Measurements from ENCODE around the gene TMEM179. TPM values are rescaled to one million over a fixed set of nuclear protein-coding genes. Genes with fewer than 3 reads are reported as not detected.

The TMEM179 gene
- total RNA-seq, 2 donors from 2014 or later = 2.6 to 9.6 TPM

- Histone ChIP-seq H3K27me3 (no peaks in the 10 kb centered on the region), H3K36me3 (replicated peaks in 1 of 2; ENCODE audit: insufficient read depth in 1 of 2, low read depth in 2 of 2) (no peaks in the 10 kb centered on the region), H3K4me1 (peaks cover 5% of the 10 kb centered on the region), H3K9me3 (no peaks in the 10 kb centered on the region), H3K27ac (no peak overlapping the region), H3K4me3 (no peak overlapping the region)
- intact Hi-C loops (cut with DNase I) = loop anchor here (5.0 kb wide), 1 partner anchor 424 kb away; the partner anchor contains the start of gene KIF26A
- TF ChIP-seq POLR2A (IDR thresholded peaks at IDR 0.05) = no peak
- no peak for TF ChIP-seq CTCF (IDR thresholded peaks at IDR 0.05)
- DNase-seq = no peak
- WGBS, 2 donors = 43 to 53% methylated on average over 13 to 17 of the region's 17 CpGs
- ATAC-seq = no peak
Measured at GRCh38 chr14:104561124-104561557, 43.4 kb downstream of the TMEM179 start.

GRCh38 chr14:104560586-104560945 lies 44.0 kb downstream of the TMEM179 start:
- Histone ChIP-seq H3K36me3 (replicated peaks in 1 of 2; ENCODE audit: insufficient read depth in 1 of 2, low read depth in 2 of 2) (no peaks in the 10 kb centered on the region), H3K27ac (no peak overlapping the region), H3K4me1 (peaks cover 5% of the 10 kb centered on the region), H3K27me3 (no peaks in the 10 kb centered on the region), H3K4me3 (no peak overlapping the region), H3K9me3 (no peaks in the 10 kb centered on the region)
- TF ChIP-seq POLR2A (IDR thresholded peaks at IDR 0.05) (no peak), CTCF (IDR thresholded peaks at IDR 0.05) (no peak)
- intact Hi-C loops (cut with DNase I) = loop anchor here (5.0 kb wide), 1 partner anchor 423 kb away; the partner anchor contains the start of gene KIF26A
- WGBS, 2 donors = 60 to 68% methylated on average over 3 of the region's 3 CpGs
- DNase-seq = no peak
- ATAC-seq = no peak

GRCh38 chr14:104559804-104560585 lies 44.6 kb downstream of the TMEM179 start:
- Histone ChIP-seq H3K27me3 (no peaks in the 10 kb centered on the region), H3K4me1 (peaks cover 5% of the 10 kb centered on the region), H3K9me3 (no peaks in the 10 kb centered on the region), H3K27ac (no peak overlapping the region), H3K4me3 (no peak overlapping the region), H3K36me3 (replicated peaks in 1 of 2; ENCODE audit: insufficient read depth in 1 of 2, low read depth in 2 of 2) (no peaks in the 10 kb centered on the region)
- TF ChIP-seq POLR2A (IDR thresholded peaks at IDR 0.05) (no peak), CTCF (IDR thresholded peaks at IDR 0.05) (no peak)
- intact Hi-C loops (cut with DNase I) = loop anchor here (5.0 kb wide), 1 partner anchor 423 kb away; the partner anchor contains the start of gene KIF26A
- ATAC-seq = no peak
- no peak for DNase-seq
- 71 to 80% methylated on average over 16 to 17 of the region's 21 CpGs for WGBS, 2 donors

GRCh38 chr14:104559028-104559803 lies 45.4 kb downstream of the TMEM179 start:
- Histone ChIP-seq H3K27me3 (no peaks in the 10 kb centered on the region), H3K36me3 (replicated peaks in 1 of 2; ENCODE audit: insufficient read depth in 1 of 2, low read depth in 2 of 2) (no peaks in the 10 kb centered on the region), H3K4me1 (peaks cover 4% of the 10 kb centered on the region), H3K27ac (no peak overlapping the region), H3K9me3 (no peaks in the 10 kb centered on the region), H3K4me3 (no peak overlapping the region)
- no peak for ATAC-seq
- no peak for DNase-seq
- intact Hi-C loops (cut with DNase I) = no loop called here
- WGBS, 2 donors = 47 to 79% methylated on average over 8 to 15 of the region's 15 CpGs
- TF ChIP-seq POLR2A (IDR thresholded peaks at IDR 0.05) (no peak), CTCF (IDR thresholded peaks at IDR 0.05) (no peak)
